ENCODE measurements around the gene DENND1B.

DNA sequence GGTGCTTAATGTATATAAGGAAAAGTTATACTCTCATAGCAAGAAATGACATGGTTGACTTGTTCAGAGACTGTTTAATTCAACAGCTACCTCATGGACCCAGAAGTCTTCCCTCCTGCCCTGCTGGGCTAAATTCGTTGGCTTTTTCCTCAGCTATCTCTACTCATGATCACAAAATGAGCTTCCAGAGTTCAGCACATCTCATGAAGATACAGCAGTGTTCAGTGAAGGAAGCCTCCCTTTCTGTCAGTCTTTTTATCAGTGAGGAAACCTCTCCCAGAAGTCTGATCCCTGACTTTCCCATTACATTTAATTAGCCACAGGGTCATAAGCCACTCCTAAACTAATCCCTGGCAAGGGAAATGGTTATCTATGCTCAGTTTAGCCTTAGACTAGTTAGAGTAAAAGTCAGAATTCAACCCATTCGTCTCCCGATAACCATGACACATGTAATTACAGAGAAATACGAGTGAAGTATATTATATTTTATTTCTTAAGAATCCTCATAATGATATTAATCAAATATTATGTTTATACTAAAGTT is 97.5 kb downstream of the DENND1B start:
- TF ChIP-seq FOSL1 (IDR thresholded peaks at IDR 0.05; ENCODE audit: low read depth) (no peak), POLR2AphosphoS5 (IDR thresholded peaks at IDR 0.05; ENCODE audit: low read depth, low read length) (no peak), CTCF (IDR thresholded peaks at IDR 0.05 in 2 of 3, conservative IDR thresholded peaks at IDR 0.05 in 1 of 3; ENCODE audit: borderline replicate concordance in 1 of 3, insufficient read depth in 1 of 3, low read depth in 2 of 3, low read length in 2 of 3) (no peak), YY1 (IDR thresholded peaks at IDR 0.05; ENCODE audit: extremely low read depth, insufficient replicate concordance, low read depth, low read length) (no peak), ZNF274 (IDR thresholded peaks at IDR 0.05; ENCODE audit: low read depth, low read length) (no peak), POLR2A (IDR thresholded peaks at IDR 0.05; ENCODE audit: borderline replicate concordance, extremely low read depth, insufficient read depth, insufficient read length) (no peak), EZH2 (IDR thresholded peaks at IDR 0.05) (no peak), TCF7L2 (IDR thresholded peaks at IDR 0.05; ENCODE audit: borderline replicate concordance, extremely low read depth, insufficient read depth, insufficient read length) (no peak), SIN3A (IDR thresholded peaks at IDR 0.05; ENCODE audit: low read depth) (no peak), CEBPB (IDR thresholded peaks at IDR 0.05; ENCODE audit: low read depth) (no peak), RAD21 (IDR thresholded peaks at IDR 0.05; ENCODE audit: low read depth) (no peak)
- TF ChIP-seq, protein P1, sequence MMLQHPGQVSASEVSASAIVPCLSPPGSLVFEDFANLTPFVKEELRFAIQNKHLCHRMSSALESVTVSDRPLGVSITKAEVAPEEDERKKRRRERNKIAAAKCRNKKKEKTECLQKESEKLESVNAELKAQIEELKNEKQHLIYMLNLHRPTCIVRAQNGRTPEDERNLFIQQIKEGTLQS (IDR thresholded peaks at IDR 0.05): no peak

Data from HCT116 (cell line).